Mesothelial cell of epicardium (in vitro differentiated cells): Measurements from ENCODE around the gene FMO5. TPM values are rescaled to one million over a fixed set of nuclear protein-coding genes. Genes with fewer than 3 reads are reported as not detected.

Source experiments
- DNase-seq, 2 experiments: peaks; one replicate each; pipeline ENCODE4 v3.0.0; 2021; ENCODE audit warnings: low spot score in 2 of 2; ENCODE audit not compliant: unreplicated experiment in 2 of 2
- H3K27ac Mint-ChIP-seq: 2 replicates; pipeline ENCODE4 v1.8.0; 2021; ENCODE audit warnings: mixed read lengths
- H3K27me3 Mint-ChIP-seq: 2 replicates; pipeline ENCODE4 v1.8.0; 2021; ENCODE audit warnings: low read depth, mixed read lengths
- H3K36me3 Mint-ChIP-seq: 2 replicates; pipeline ENCODE4 v1.8.0; 2021; ENCODE audit warnings: mixed read lengths
- H3K4me1 Mint-ChIP-seq: 2 replicates; pipeline ENCODE4 v1.8.0; 2021; ENCODE audit warnings: mixed read lengths
- H3K4me3 Mint-ChIP-seq: 2 replicates; pipeline ENCODE4 v1.8.0; 2021; ENCODE audit warnings: mild to moderate bottlenecking, moderate library complexity, mixed read lengths
- H3K9me3 Mint-ChIP-seq: 2 replicates; pipeline ENCODE4 v1.8.0; 2021; ENCODE audit warnings: mixed read lengths
- CTCF ChIP-seq: fragments of 200-600 bp; sonication (generic); IDR thresholded peaks from one replicate; pipeline ENCODE4 v1.5.0; 2021; ENCODE audit warnings: antibody characterized with exemption; ENCODE audit not compliant: unreplicated experiment
- total RNA-seq: library from RNA; stranded (reverse); gene quantifications from 3 replicates; pipeline ENCODE4 v1.2.1, GENCODE V29; 2021

Gene FMO5
- total RNA-seq, 1 donor from 2014 or later = 1.7 TPM

GRCh38 chr1:147223740-147224615, 1.2 kb downstream of the FMO5 start:
- Mint-ChIP-seq H3K4me1 (peaks cover 14% of the 10 kb centered on the region), H3K27ac (no peak overlapping the region), H3K9me3 (no peaks in the 10 kb centered on the region), H3K36me3 (no peaks in the 10 kb centered on the region), H3K27me3 (peaks cover 3% of the 10 kb centered on the region), H3K4me3 (peak overlapping the region; percentile 22)
- no peak for DNase-seq
- no peak for TF ChIP-seq CTCF

DNA sequence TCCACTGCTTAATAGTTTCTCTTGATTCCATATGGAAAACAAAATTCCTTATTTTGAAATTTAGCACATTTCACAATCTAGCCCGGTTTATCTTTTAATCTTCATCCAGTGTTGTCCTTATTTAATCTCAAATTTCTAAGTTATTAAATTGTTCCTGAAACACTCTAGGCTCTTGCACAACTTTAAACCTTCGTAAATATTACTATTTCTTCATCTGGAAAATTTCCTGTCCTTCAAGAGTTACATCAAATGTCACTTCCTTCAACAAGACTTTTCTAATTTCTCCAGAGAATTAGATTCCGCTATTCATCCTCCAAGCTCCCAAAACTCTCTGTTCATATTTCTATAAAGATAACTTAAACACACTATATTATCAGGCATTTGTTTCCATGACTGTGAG, 6.5 kb downstream of the FMO5 start:
- no peak for DNase-seq
- Mint-ChIP-seq H3K27me3 (no peaks in the 10 kb centered on the region), H3K9me3 (no peaks in the 10 kb centered on the region), H3K27ac (no peak overlapping the region), H3K4me3 (no peak overlapping the region), H3K4me1 (peaks cover 13% of the 10 kb centered on the region), H3K36me3 (no peaks in the 10 kb centered on the region)
- TF ChIP-seq CTCF = no peak

DNA sequence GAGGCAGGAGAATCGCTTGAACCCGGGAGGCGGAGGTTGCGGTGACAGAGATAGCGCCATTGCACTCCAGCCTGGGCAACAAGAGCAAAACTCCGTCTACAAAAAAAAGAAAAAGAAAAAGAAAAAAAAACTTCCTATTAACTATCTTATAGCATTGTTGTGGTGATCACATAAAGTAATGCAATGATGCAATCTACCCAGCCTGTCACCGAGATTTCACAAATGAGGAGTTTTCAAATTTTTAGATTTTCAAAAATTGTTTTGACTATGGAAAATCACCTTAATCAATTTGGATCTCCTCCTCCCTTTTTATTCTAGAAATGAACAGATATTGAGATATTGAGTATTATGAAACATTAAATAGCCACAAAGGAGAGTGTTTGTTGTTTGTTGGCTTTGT, 8.0 kb downstream of the FMO5 start:
- no peaks in the 10 kb centered on the region for H3K27me3 Mint-ChIP-seq
- H3K4me1 Mint-ChIP-seq = peaks cover 13% of the 10 kb centered on the region
- TF ChIP-seq CTCF = no peak
- no peaks in the 10 kb centered on the region for H3K36me3 Mint-ChIP-seq
- H3K27ac Mint-ChIP-seq = no peak overlapping the region
- no peak for DNase-seq
- H3K4me3 Mint-ChIP-seq = no peak overlapping the region
- no peaks in the 10 kb centered on the region for H3K9me3 Mint-ChIP-seq

DNA sequence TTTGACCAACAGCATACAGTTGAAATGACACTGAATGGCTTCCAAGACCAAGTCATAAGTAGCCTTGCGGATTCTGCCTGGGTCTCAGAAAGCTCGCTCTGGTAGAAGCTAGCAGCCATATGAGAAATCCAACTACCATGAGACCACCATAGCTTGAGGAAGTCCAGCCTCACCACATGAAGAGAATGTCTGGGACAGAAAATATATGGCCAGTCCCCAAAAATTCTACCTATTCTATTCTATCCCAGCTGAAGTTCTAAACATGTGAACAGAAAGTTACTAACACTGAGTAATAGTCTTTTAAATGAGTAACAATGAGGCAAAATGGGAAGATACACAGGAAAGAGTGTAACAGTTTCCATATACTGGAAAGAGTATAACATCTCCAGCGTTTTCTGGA, 9.0 kb downstream of the FMO5 start:
- no peak for DNase-seq
- no peak overlapping the region for H3K27ac Mint-ChIP-seq
- peaks cover 13% of the 10 kb centered on the region for H3K4me1 Mint-ChIP-seq
- TF ChIP-seq CTCF = no peak
- H3K9me3 Mint-ChIP-seq = no peaks in the 10 kb centered on the region
- no peaks in the 10 kb centered on the region for H3K27me3 Mint-ChIP-seq
- H3K4me3 Mint-ChIP-seq = no peak overlapping the region
- H3K36me3 Mint-ChIP-seq = no peaks in the 10 kb centered on the region

DNA sequence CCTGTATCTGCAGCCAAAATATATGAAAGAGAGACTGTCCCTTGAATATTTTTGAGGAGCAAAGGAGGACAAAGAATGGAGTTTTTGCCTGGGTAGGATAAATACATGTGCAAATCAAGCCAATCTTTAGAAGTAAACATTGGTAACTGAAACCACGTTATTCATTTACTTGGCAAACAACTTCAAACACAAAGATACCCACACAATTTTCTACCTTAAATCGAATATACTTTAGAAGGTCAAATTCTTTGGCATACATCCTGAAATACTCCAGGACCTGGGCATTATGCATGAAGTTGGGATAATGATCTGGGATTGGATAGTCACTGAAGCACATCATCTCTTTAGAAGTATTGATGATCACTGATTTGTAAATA, 9.6 kb downstream of the FMO5 start:
- no peak for TF ChIP-seq CTCF
- Mint-ChIP-seq H3K36me3 (no peaks in the 10 kb centered on the region), H3K4me1 (peaks cover 13% of the 10 kb centered on the region), H3K4me3 (no peak overlapping the region), H3K27ac (no peak overlapping the region), H3K9me3 (no peaks in the 10 kb centered on the region), H3K27me3 (no peaks in the 10 kb centered on the region)
- DNase-seq = no peak
